PFSK-1 (cell line): ENCODE measurements around the gene HCN1.

ENCODE experiments used
- POLR2AphosphoS5 ChIP-seq: IDR thresholded peaks from 2 replicates; pipeline ENCODE4 v1.6.1; 2012; ENCODE audit warnings: low read depth, mild to moderate bottlenecking, control low read depth, low read length, moderate library complexity
- REST ChIP-seq, 2 experiments: IDR thresholded peaks; 2 replicates each; pipeline versions ENCODE4 v1.6.1 to v1.8.0; 2011 to 2012; ENCODE audit warnings: low read depth in 2 of 2, low read length in 2 of 2, control low read depth in 1 of 2, inconsistent platforms in 1 of 2, mild to moderate bottlenecking in 1 of 2, moderate library complexity in 1 of 2; ENCODE audit not compliant: insufficient read depth in 1 of 2
- SIN3A ChIP-seq: IDR thresholded peaks from 2 replicates; pipeline ENCODE4 v1.6.1; 2012; ENCODE audit warnings: mild to moderate bottlenecking, low read length, moderate library complexity, borderline replicate concordance; ENCODE audit not compliant: insufficient read depth

GRCh38 chr5:45680950-45681349, 15.2 kb downstream of the HCN1 start:
- no peak for TF ChIP-seq POLR2AphosphoS5
- no peak for TF ChIP-seq REST (IDR thresholded peaks at IDR 0.05; ENCODE audit: insufficient read depth in 1 of 2, low read depth in 2 of 2, low read length in 2 of 2)
- no peak for TF ChIP-seq SIN3A
